Loucy (cell line): Measurements from ENCODE around the gene COQ3.

Experiments used
- EZH2phosphoT487 ChIP-seq: fragments of 200-600 bp; IDR thresholded peaks from 2 replicates; pipeline ENCODE4 v1.6.1; 2018; ENCODE audit warnings: antibody characterized with exemption, mild to moderate bottlenecking, moderate library complexity, borderline replicate concordance
- TF ChIP-seq, protein P1 (sequence below): fragments of 200-600 bp; sonication (generic); conservative IDR thresholded peaks from 2 replicates; pipeline ENCODE4 v1.5.1; 2014; ENCODE audit warnings: mild to moderate bottlenecking, antibody characterized with exemption, low read length

DNA sequence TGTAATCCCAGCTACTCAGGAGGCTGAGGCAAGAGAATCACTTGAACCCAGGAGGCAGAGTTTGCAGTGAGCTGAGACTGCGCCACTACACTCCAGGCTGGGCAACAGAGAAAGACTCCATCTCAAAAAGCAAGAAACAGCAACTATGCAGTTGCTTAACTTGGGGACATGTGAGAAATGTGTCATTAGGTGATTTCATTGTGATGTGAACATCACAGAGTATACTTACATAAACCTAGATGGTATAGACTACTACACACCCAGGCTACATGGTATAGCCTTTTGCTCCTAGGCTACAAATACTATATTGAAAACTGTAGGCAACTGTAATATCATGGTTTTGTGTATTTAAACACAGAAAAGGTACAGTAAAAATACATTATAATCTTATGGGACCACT lies 3.3 kb upstream of the COQ3 start:
- TF ChIP-seq EZH2phosphoT487: no peak
- TF ChIP-seq, protein P1, sequence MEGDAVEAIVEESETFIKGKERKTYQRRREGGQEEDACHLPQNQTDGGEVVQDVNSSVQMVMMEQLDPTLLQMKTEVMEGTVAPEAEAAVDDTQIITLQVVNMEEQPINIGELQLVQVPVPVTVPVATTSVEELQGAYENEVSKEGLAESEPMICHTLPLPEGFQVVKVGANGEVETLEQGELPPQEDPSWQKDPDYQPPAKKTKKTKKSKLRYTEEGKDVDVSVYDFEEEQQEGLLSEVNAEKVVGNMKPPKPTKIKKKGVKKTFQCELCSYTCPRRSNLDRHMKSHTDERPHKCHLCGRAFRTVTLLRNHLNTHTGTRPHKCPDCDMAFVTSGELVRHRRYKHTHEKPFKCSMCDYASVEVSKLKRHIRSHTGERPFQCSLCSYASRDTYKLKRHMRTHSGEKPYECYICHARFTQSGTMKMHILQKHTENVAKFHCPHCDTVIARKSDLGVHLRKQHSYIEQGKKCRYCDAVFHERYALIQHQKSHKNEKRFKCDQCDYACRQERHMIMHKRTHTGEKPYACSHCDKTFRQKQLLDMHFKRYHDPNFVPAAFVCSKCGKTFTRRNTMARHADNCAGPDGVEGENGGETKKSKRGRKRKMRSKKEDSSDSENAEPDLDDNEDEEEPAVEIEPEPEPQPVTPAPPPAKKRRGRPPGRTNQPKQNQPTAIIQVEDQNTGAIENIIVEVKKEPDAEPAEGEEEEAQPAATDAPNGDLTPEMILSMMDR: no peak
